Activated CD8-positive, alpha-beta T cell treated with anti-CD3 and anti-CD28 coated beads for 36 hours (primary cell): ENCODE results near the gene TBC1D4. TPM values are rescaled to one million over a fixed set of nuclear protein-coding genes. Genes with fewer than 3 reads are reported as not detected.

Experiments
- ATAC-seq: fragments of 200-7000 bp; cut with Tn5 transposase; one replicate; pipeline ENCODE4 v1.10.0; 2021; ENCODE audit warnings: mild to moderate bottlenecking, moderate library complexity
- CTCF ChIA-PET: fragments of 350-600 bp; sonication (Branson Sonifier 250); formaldehyde crosslinking; loops from one replicate; lab custom pipeline; 2021; ENCODE audit warnings: antibody characterized with exemption; lab: Charles Lee
- POLR2A ChIA-PET: fragments of 350-600 bp; sonication (Branson Sonifier 250); formaldehyde crosslinking; loops from one replicate; lab custom pipeline; 2021; ENCODE audit warnings: antibody characterized with exemption; lab: Charles Lee
- DNase-seq: peaks from one replicate; pipeline ENCODE4 v3.0.0-alpha.2; 2020
- H3K27ac Mint-ChIP-seq: one replicate; pipeline ENCODE4 v1.8.0; 2021; ENCODE audit warnings: mild to moderate bottlenecking, mixed read lengths
- H3K27me3 Mint-ChIP-seq: one replicate; pipeline ENCODE4 v1.8.0; 2021; ENCODE audit warnings: mixed read lengths
- H3K36me3 Mint-ChIP-seq: one replicate; pipeline ENCODE4 v1.8.0; 2021; ENCODE audit warnings: low read depth, mixed read lengths
- H3K4me1 Mint-ChIP-seq: one replicate; pipeline ENCODE4 v1.8.0; 2021; ENCODE audit warnings: low read depth, mixed read lengths
- H3K4me3 Mint-ChIP-seq: one replicate; pipeline ENCODE4 v1.8.0; 2021; ENCODE audit warnings: mild to moderate bottlenecking, moderate library complexity, mixed read lengths
- H3K9me3 Mint-ChIP-seq: one replicate; pipeline ENCODE4 v1.8.0; 2021; ENCODE audit warnings: mixed read lengths
- intact Hi-C: fragments of 100-400 bp; cut with micrococcal nuclease; formaldehyde crosslinking; loops from one replicate; pipeline ENCODE4 v1.10.0; 2022
- total RNA-seq, 2 experiments: library from RNA; stranded (reverse); gene quantifications; one replicate each; pipeline ENCODE4 v1.2.3, GENCODE V29; 2021
- TF ChIP-seq, protein P1 (sequence below): fragments of 200-600 bp; IDR thresholded peaks from one replicate; pipeline ENCODE4 v1.8.0; 2022; ENCODE audit warnings: antibody characterized with exemption, mild to moderate bottlenecking

TBC1D4 gene
- total RNA-seq, 2 experiments from 2014 or later: 50.4 to 53.3 TPM

- Mint-ChIP-seq H3K4me3 (no peak overlapping the region), H3K36me3 (no peaks in the 10 kb centered on the region), H3K9me3 (no peaks in the 10 kb centered on the region), H3K4me1 (no peaks in the 10 kb centered on the region), H3K27me3 (peaks cover 12% of the 10 kb centered on the region), H3K27ac (no peak overlapping the region)
- ChIA-PET CTCF (interaction anchor here (1.3 kb wide), 1 partner anchor 44 kb away, joined by 4 read pairs; no protein-coding TSS in a partner anchor), POLR2A (no interaction called here)
- intact Hi-C loops: no loop called here
- DNase-seq (no peak), ATAC-seq (no peak)
- TF ChIP-seq, protein P1, sequence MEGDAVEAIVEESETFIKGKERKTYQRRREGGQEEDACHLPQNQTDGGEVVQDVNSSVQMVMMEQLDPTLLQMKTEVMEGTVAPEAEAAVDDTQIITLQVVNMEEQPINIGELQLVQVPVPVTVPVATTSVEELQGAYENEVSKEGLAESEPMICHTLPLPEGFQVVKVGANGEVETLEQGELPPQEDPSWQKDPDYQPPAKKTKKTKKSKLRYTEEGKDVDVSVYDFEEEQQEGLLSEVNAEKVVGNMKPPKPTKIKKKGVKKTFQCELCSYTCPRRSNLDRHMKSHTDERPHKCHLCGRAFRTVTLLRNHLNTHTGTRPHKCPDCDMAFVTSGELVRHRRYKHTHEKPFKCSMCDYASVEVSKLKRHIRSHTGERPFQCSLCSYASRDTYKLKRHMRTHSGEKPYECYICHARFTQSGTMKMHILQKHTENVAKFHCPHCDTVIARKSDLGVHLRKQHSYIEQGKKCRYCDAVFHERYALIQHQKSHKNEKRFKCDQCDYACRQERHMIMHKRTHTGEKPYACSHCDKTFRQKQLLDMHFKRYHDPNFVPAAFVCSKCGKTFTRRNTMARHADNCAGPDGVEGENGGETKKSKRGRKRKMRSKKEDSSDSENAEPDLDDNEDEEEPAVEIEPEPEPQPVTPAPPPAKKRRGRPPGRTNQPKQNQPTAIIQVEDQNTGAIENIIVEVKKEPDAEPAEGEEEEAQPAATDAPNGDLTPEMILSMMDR: no peak
Observed at GRCh38 chr13:75417656-75418055, 64.3 kb downstream of the TBC1D4 start.

DNA sequence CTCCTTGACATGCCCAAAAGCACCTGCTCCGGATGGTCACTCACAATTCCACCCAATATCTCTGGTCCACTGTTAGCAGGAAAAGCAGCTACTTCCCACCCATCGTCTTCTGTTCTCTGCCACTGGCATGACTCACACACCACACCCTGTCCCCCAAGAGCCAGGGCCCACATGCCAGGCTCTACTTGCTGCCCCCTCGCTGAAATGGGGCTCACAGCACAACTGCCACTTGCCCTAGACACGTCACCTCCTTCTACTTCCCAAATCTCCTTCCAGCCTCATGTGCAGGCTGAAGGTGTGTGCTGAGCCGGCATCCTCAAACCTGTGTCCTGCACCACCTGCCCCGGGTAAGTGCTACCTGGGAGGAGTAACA, 65.0 kb downstream of the TBC1D4 start:
- no peaks in the 10 kb centered on the region for H3K4me1 Mint-ChIP-seq
- DNase-seq (no peak), ATAC-seq (no peak)
- H3K36me3 Mint-ChIP-seq: no peaks in the 10 kb centered on the region
- CTCF ChIA-PET: no interaction called here
- no peak overlapping the region for H3K4me3 Mint-ChIP-seq
- no peak overlapping the region for H3K27ac Mint-ChIP-seq
- H3K9me3 Mint-ChIP-seq: no peaks in the 10 kb centered on the region
- TF ChIP-seq, protein P1: no peak
- peaks cover 12% of the 10 kb centered on the region for H3K27me3 Mint-ChIP-seq
- POLR2A ChIA-PET: no interaction called here
- intact Hi-C loops: no loop called here

- Mint-ChIP-seq H3K27ac (no peak overlapping the region), H3K9me3 (no peaks in the 10 kb centered on the region), H3K4me1 (no peaks in the 10 kb centered on the region), H3K4me3 (no peak overlapping the region), H3K27me3 (peaks cover 9% of the 10 kb centered on the region), H3K36me3 (no peaks in the 10 kb centered on the region)
- CTCF ChIA-PET: interaction anchor here (0.7 to 1.9 kb wide), 2 partner anchors 18 to 21 kb away, joined by 3 to 4 read pairs; no protein-coding TSS in a partner anchor
- TF ChIP-seq, protein P1: no peak
- intact Hi-C loops: no loop called here
- ATAC-seq (peak; percentile 20), DNase-seq (no peak)
- POLR2A ChIA-PET: no interaction called here
Observed at GRCh38 chr13:75416327-75417011, 65.5 kb downstream of the TBC1D4 start.

- CTCF ChIA-PET: interaction anchor here (0.7 to 1.9 kb wide), 2 partner anchors 17 to 22 kb away, joined by 3 to 4 read pairs; no protein-coding TSS in a partner anchor
- TF ChIP-seq, protein P1: no peak
Observed at GRCh38 chr13:75415694-75416093, 66.3 kb downstream of the TBC1D4 start.

GRCh38 chr13:75415171-75415570, 66.8 kb downstream of the TBC1D4 start:
- ChIA-PET CTCF (interaction anchor here (1.9 kb wide), 1 partner anchor 23 kb away, joined by 4 read pairs; no protein-coding TSS in a partner anchor), POLR2A (no interaction called here)
- H3K27me3 Mint-ChIP-seq: peaks cover 5% of the 10 kb centered on the region
- H3K27ac Mint-ChIP-seq: no peak overlapping the region
- H3K36me3 Mint-ChIP-seq: no peaks in the 10 kb centered on the region
- H3K4me3 Mint-ChIP-seq: no peak overlapping the region
- TF ChIP-seq, protein P1: no peak
- no peaks in the 10 kb centered on the region for H3K9me3 Mint-ChIP-seq
- DNase-seq: no peak
- no peaks in the 10 kb centered on the region for H3K4me1 Mint-ChIP-seq
- intact Hi-C loops: no loop called here
- no peak for ATAC-seq

More at GRCh38 chr13:75415694-75416093, 66.3 kb downstream of the TBC1D4 start:
- intact Hi-C loops: no loop called here
- no peaks in the 10 kb centered on the region for H3K4me1 Mint-ChIP-seq
- no peak for ATAC-seq
- no peaks in the 10 kb centered on the region for H3K9me3 Mint-ChIP-seq
- no peak overlapping the region for H3K4me3 Mint-ChIP-seq
- no peak for DNase-seq
- no peaks in the 10 kb centered on the region for H3K36me3 Mint-ChIP-seq
- peaks cover 5% of the 10 kb centered on the region for H3K27me3 Mint-ChIP-seq
- POLR2A ChIA-PET: no interaction called here
- no peak overlapping the region for H3K27ac Mint-ChIP-seq
